HG02678 (cell line): Measurements from ENCODE around the gene EXTL1.

Experiments used
- ATAC-seq: cut with Tn5 transposase; IDR thresholded peaks from one replicate; pipeline ENCODE4 v1.9.1; 2021; ENCODE audit warnings: mild to moderate bottlenecking, moderate library complexity; ENCODE audit not compliant: unreplicated experiment

The EXTL1 gene

DNA sequence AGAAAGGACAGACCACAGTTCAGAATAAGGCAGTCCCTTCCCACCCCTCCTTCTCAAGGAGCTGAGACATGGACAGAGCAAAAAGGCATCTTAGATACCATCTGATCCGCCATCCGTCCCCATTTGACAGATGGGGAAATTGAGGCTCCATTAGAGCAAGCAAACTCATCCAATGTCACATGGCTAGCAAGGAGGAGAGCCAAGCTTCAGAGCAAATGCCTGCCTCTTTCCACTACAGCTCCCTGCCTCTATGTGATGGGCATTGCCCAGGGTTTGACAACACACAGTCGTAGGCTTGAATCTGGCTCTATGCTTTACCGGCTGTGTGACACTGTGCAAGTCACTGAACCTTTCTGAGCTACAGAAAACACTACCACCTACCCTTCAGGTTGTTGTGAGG lies 20.4 kb downstream of the EXTL1 start:
- no peak for ATAC-seq

DNA sequence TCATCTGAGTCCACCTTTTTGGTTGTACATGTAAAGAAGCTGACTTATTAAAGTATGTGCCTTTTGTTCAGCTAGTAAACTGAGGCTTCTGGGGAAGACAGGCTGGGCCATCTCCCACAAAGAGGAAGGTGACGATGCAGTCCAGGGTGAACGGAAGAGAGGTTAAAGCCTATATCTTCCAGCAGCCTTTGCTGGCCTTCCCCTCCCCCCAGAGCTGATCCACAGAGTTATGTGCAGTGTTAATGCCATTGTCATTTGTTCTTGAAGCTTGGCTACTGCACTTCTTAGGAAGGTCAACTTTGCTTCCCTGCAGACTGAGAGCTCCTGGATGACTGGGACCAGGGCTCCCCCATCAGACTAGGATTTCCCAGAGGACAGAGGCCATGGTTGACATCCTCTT lies 22.2 kb downstream of the EXTL1 start:
- ATAC-seq, result no peak

DNA sequence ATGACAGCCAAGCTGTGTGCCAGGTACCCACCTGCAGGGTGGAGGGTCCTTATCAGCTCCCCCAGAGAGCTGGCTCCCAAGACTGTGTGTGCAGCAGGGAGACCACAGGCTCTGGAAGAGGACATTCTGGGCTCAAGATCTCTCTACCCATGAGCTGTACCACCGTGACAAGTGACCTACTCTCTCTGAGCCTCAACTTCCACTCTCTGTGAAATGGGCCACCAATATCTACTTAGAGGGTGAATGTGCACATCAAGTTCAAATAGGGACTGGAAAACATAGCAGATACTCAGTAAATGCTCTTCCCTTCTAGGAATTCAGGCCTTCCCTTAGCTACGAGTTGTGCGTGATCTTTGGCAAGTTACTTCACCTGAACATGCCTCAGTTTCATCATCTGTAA lies 22.8 kb downstream of the EXTL1 start:
- no peak for ATAC-seq

DNA sequence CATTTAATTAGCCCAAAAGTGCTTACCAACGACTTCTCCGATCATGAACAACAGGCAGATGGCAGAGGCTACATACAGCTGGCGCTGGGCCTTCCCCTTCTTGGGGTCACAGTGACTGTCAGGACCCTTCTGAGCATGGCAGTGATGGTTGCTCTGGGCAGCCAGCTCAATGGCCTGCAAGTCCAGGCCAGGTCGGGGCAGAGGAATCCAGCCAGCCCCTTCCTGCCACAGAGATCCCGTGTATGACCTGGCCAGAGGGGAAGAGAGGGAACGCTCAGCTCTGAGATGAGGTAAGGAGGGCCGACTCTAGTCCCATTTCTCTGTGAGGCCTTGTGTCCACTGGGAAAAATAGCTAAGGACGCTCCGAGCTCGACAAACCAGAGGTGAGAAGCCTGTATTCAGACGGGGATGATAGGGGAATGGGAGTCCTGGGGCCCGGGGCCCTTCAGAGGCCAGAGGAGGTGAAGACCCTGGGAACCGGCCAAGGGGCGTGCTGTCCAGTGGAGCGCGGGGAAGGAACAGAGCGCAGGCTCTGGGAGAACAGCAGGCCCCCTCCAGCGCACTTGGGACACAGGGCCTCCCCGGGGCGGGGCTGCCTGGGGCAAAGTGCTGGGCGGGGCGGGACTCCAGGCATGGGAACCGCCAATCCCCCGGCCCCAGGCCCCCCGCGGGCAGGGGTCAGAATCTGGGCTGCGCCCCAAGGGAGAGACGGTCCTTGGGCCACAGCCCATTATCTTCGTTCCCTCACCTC lies 23.6 kb downstream of the EXTL1 start:
- no peak for ATAC-seq

DNA sequence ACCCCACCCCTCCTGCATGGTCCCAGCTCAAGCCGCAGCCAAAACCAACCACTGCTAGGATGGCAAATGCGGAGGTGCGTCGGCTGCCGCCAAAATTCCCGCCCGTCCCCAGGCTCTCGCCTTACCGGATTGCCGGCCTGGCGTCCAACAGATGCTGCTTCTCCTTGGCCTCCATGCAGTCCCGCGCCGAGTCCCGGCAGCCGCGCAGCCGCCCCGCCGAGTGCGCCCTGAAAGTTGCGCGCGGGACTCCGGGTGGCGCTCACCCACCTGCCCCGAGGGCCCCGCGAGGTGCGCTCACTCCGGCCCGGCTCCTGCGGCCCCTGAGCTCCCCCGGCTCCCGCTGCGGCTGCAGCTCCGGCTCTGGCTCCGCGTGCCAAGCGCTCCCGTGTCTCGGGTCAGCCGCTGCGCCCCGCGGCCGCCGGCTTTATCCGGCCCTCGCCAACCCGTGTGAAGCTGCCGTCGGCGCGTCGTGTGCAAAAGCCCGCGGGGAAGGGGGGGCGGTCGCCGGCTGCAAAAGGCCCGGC lies 24.2 kb downstream of the EXTL1 start, which contains the start of gene SLC30A2:
SLC30A2 (minus strand) TSS at position 397 of the 524 bp plus-strand sequence; CDS start at position 175, 222 bp downstream.
- no peak for ATAC-seq

DNA sequence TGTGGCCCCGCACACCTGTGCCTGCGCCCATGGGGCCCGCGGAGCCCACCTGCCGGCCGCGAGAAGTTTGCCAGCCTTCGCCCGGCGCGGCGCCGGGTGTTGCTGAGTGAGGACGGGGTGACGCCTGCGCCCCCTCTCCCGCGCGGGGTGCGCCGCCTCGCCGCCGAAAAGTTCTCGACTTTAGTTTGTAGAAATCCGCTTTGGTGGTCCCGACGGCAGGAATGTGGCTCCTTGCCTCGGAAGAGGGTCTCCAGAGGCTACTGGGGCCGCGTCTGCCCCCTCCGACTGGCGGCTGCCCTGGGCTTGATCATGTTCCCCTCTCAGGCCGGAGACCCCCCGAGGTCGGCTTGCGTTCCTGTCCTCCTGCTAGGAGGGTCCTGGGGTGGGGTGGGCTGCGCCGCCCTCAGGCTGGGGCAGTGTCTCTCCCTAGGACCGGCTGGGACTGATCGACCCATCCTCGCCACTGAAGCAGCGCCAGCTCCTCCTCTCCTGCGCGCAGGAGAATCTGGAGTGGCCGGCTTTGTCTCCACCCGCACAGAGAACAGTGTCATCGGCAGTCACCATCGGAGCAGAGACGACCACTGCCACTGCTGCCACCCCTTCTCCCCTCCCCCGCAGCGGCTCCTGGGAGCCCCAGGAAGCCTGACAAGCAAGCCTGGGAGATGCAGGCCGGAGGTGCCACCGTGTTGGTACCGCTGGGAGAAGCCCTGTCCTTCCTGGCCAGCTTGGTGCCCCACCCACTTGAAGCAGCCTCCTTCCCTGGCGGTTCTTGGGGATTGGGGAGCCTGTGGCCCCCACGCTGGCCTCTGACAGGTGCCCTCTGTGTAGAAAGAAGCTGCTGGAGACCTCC lies 24.9 kb downstream of the EXTL1 start:
- ATAC-seq, result no peak

DNA sequence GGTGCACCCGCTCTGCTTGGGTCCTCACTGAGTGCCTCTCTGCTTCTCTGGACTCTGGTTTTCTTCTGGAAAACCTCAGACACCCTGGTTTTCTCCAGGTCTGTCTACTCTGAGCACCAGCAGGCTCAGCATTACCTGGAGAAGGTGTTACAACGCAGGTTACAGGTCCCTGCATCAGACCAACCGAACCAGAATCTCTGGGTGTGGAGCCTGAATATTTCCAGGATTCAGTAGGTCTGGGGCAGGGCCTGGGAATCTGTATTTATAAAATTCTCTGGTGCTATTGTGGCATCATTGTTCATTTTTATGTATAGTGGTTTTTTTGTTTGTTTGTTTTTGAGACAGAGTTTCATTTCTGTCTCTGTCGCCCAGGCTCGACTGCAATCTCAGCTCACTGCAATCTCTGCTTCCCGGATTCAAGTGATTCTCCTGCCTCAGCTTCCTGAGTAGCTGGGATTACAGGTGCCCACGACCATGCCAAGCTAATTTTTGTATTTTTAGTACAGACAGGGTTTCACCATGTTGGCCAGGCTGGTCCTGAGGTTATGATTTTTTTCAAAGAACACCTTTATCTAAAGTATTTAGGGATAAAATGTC lies 25.8 kb downstream of the EXTL1 start:
- no peak for ATAC-seq

DNA sequence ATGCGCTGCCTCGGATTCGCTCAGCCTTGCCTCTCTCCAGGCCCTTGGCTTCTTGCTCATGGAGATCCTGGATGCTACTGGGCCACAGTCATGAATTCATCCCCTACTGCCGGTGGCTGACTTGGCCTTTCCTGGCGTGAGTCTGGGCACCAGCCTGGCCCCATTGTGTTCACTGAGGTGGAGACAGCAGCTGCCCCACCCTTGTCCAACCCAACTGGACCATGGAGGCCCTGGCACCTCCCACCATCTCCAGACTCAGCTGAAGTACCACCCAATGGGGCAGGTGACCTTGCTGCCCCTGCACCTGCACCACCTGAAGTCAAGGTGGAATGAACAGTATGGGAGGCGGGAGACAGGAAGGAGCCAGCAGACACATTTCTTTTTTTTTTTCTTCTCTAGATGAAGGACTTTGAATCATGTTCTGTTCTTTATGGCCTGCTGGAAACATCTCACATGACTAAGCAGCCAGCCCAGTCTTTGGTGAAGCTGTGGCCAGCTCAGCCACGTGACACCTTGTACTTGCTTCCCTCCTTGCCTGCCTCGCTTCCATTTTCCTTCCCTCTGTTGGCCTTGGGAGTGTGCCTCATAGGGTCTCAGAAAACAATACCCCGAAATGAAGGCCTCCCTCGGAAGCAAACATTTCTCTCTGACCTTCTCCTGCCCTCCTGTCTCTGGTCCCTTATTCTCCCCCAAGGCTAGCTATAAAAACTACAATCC lies 28.1 kb downstream of the EXTL1 start:
- ATAC-seq, result no peak

DNA sequence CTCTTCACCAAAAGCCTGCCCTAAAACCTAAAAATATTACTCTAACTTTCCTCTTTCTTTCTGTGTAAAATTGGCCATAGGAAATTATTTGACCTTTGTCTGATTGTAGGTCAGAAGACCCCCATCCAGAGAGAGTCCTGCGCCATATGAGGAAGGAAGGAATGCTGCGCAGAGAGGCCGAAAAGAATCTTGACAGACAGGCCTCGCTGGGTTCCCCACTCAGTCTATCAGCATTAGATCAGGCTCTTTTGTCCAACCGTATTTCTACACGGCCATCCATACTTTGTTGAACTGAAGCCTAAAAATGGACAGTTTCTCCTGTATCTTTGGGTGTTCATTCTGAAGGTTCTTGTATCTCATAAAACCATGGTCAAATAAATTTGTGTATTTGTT lies 28.7 kb downstream of the EXTL1 start:
- ATAC-seq, result no peak

DNA sequence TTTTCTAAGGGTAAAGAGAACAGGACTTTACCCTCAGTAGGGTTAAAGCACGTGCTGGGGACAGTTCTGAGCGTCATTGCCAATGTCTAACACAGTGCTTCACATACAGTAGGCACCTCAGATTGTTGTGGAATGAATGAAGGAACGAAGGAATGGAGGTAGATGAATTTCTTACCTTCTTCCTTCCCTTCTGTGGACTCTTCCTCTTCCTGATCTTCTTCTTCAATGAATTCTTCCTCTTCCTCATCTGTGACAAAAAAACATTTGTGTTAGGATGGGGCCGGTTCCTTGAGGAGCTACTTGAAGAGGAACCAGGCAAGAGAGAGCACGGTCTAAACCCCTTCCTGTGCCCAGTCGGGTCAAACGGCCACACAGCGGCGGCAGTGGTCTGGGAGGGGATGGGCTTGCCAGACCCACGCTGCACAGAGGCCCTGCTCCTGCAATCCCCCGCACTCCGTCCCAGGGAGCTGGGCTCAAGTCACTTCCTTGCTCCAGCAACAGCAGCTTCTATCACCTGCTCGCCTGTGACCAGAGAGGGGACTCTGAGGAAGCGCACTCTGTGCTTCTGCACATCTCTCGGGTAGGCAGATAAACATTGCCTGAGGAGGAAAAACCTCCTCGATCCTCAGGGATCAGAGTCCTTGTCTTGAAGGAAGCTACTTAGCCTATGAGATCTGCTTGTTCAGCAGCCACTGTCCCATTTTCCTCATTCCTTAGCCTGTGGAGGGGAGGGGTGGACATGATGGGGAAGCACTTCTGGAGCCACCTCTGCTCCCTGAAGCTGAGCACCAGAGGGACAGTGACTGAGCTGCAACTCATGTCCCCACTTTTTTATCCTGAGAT lies 32.4 kb downstream of the EXTL1 start:
- no peak for ATAC-seq

DNA sequence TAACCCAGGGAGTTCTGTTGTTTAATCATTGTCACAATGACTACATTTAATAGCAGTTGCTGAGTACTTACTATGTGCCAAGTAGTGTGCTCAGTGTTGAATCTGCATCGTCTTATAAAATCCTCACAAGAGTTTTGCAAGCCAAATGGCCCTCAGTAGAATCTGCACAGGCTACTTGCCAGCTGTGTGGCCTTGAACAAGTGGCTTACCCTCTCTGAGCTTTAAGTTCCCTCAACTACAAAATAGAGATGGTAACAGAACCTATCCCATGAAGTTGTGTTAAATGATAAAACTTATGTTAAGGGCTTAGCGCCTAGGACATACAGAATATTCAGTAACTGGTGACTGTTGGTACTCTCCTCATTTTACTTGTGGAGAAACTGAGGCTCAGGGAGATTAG lies 33.5 kb downstream of the EXTL1 start:
- ATAC-seq, result no peak

DNA sequence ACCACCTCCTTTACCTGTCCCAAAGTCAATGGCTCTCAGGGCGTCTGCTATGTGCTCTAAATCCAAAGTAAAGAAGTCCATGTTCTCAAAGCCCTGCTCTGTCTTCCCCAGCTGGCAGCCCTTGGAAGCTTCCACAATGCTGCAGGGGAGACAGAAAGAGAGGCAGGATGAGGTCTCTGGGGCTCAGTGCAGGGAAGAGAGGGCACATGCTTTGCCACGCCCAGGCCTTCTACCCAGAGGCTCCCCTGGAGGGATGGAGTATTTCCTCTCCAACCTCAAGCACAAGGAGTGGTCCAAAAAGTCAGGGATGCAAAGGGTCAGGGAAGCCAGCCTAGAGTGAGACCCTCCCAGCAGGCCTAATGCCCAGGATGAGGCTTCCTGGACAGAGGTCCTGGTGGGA lies 35.6 kb downstream of the EXTL1 start:
- no peak for ATAC-seq

DNA sequence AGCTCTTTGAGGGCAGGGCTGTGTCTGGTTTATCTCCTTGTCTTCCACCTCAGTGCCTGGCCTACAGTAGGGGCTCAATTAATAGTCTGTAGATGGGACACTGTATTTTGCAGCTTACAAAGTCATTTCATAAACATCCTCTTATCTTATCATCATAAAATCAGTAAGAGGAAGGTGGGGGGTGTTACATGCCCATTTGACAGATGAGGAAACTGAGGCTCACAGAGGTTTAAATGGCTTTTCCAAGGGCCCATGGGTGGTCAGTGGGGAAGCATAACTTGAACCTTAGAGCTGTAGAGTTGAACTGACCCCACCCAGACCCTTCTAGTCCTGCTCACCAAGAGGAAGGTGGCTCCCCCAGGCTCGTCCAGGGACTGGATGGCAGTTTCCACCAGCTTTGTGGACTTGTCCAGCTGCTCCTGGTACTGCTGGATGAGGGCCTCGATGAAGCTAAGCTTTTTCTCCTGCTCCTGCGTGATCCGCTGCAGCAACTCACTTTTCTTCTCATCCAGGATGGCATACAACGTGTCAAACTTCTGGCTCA lies 36.5 kb downstream of the EXTL1 start:
- no peak for ATAC-seq

DNA sequence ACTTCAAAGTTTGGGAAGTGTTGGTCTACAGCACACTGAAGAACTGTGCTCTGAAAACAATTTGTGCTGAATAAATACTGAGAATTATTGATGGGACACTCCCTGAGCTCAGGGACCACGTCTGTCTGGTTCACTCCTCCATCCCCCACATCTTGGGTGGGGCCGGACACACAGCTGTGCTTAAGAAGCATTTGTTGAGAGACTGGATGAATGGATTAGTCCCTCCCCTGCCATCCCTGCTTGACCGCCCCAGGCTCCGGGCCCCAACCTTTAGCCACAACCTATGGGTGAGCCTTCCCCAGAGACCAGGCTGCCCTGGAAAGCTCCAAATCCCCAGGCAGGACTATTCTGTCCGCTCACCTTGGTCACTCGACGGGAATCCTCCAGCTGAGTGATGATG lies 38.3 kb downstream of the EXTL1 start:
- no peak for ATAC-seq

DNA sequence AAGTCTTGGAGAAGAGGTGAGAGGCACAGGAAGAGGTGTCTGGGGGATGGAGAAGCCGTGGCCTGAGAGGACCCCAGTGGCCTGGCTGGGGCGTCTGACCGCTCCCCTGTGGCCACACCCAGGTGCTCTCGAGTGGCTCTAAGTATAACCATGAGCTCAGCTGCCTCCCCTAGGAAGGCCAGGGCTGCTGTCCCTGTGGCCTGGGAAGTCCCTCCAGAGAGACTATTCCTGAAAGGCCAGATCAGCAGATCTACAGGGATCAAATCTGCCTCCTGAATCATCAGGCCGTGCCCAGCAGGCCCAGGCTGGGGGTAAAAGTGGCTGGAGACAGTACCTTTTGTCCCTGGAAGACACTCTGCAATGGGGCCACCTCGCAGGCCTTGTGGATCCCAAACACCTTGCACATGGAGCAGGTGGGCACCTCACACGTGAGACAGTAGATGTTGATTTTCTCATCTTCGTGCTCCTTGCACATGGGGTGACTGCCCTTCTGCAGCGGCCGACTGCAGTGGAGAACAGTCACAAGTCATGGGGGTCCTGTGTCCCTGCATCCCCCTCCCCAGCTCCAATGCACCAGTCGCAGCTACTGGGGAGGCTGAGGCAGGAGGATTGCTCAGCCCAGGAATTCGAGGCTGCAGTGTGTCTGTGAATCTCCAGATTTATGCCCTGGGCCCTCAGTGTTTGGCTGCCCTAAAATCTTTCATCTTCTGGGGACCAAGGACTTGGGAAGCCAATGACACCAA lies 39.4 kb downstream of the EXTL1 start:
- no peak for ATAC-seq

DNA sequence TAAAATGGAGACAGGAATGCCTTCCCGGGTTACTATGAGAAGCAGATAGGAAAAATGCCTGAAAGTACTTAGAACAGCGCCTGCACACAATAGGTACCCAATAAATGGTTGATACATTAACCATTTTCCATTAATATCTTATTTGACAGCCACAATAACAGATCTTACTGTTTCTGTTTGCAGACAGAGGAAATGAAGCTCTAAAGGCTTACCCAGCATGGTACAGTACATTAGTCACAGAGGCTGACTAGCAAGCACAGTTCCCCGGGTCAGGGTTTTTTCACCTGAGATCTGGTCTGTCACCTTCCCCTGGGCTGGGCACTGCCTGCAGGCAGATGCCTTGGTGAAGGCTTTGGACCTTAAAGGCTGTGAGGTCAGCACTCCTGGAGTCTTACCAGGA lies 43.0 kb downstream of the EXTL1 start:
- no peak for ATAC-seq

DNA sequence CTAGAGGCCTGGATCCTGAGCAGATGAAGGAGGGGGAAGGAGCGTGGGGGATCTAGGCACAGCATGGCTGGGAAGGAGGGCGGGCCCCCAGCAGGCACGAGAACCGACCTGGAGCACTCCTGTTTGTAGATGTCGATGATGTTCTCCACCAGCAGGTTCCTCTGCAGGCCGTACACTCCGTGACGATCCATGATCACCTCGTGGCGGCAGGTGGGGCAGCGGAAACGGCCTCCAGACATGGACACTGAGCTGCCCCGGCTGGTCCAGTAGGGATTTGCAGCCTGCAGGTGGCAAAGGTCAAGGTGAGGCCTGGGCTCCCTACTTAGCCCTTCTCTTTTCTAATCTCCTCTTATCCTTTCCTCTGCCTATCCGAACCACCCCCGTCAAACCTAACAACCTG lies 44.6 kb downstream of the EXTL1 start:
- no peak for ATAC-seq

DNA sequence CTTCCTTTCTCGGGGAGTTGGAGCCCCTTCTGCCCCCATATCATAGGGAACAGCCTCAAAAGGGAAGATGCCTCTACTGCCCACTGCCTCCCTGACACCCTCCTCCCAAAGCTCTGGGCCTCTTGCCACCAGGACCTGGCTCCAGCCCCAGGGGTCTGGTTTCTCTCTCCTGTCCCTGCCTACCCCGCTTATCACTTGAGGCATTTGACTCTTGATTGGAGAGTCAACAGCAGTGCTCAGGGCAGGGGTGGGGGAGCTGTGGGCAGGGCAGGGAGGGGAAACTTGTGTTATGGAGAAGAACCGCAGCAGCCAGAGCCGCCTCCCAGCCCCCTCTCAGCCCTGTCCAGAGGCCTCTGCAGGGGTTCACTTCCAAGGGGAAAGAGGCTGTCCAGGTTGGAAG lies 45.3 kb downstream of the EXTL1 start:
- no peak for ATAC-seq

DNA sequence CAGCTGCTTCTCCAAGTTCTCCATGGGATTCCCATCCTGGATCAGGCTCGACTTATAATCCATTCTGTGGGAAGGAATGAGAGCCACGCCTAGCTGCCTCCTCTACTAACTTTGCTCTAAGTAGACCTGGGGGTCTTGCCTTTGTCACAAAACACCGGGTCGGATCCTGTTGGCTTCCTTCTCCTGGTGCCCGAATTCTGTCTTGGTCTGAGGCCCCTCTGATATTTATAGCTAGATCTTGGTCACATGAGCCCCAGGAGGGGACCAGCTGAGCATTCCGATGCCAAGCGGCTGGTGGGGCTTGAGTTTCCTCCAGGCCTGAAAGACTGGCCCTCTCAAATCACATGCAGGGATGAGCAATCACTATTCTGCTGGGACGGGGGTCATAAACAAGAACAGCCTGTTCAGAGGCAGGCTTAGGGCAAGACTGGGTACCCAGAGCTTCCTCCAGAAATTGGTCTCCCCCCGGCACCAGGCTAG lies 45.9 kb downstream of the EXTL1 start, which contains the start of gene TRIM63:
TRIM63 (minus strand) TSS at position 199 of the 480 bp plus-strand sequence; CDS start at position 63, 136 bp downstream.
- no peak for ATAC-seq
